Measurements from ENCODE around the gene SPEM1. TPM values are rescaled to one million over a fixed set of nuclear protein-coding genes. Genes with fewer than 3 reads are reported as not detected.

Gene SPEM1
- total and polyA plus RNA-seq, 2 of the 13 experiments (the other 11 are each of a cell fraction or from before 2014, with no cell fraction given) = not detected

DNA sequence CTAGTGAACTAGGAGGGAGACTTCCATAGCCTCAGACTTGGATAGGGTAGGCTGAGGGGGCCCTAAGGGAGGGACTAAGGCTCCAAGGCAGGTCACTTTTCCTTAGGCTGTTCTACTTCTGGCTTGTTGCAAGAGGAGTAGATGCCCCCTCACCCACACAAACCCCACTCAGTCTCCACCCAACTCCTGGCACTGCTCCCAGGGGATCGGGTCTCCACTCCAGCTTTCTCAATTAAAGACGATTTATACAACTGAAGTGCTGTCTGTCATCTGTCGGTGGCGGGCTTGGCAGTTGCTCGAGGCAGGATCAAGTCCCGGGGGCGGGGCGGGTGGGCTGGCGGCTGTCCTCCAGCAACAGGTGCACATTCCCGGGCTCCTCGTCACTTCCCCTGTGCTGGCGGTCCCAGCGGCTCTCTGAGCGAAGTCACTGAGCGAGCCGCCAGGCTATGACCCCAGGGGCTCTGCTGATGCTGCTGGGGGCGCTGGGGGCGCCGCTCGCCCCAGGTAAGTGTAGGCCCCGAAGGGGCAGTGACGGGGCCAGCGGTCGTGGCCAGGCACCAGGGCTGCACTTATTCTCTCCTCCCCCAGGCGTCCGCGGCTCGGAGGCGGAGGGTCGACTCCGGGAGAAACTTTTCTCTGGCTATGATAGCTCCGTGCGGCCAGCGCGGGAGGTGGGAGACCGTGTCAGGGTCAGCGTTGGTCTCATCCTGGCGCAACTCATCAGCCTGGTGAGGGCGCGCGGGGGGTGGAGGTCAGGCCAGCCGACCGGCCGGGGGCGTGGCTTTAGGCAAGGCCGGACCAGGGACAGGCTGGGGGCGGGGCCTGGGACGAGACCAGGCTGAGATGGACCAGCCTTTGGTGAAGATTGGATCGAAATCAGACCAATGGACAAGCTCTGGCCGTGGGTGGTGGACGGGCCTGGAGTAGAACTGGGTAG lies 24.8 kb downstream of the SPEM1 start, which contains the start of gene CHRNB1 (continued):
- TF ChIP-seq ZNF790 (CRISPR knock-in tag; IDR thresholded peaks at IDR 0.05; ENCODE audit: borderline replicate concordance) (no peak), PITX1 (CRISPR knock-in tag; IDR thresholded peaks at IDR 0.05) (0 out of 2 replicates have a peak, but pooled peaks have one; percentile 9), GZF1 (CRISPR knock-in tag; IDR thresholded peaks at IDR 0.05) (no peak; the same call in 1 of the 2 replicates), GTF2F1 (IDR thresholded peaks at IDR 0.05; ENCODE audit: low read length) (no peak), JDP2 (CRISPR knock-in tag; IDR thresholded peaks at IDR 0.05; ENCODE audit: borderline replicate concordance) (no peak; the same call in 1 of the 2 replicates), NFKBIZ (CRISPR knock-in tag; IDR thresholded peaks at IDR 0.05) (no peak), ZNF577 (CRISPR knock-in tag; IDR thresholded peaks at IDR 0.05; ENCODE audit: borderline replicate concordance, low read depth) (no peak), BHLHE40 (IDR thresholded peaks at IDR 0.05; ENCODE audit: low read length) (no peak), TCF7L2 (IDR thresholded peaks at IDR 0.05; ENCODE audit: low read depth, low read length) (no peak), ZNF773 (CRISPR knock-in tag; IDR thresholded peaks at IDR 0.05; ENCODE audit: borderline replicate concordance) (no peak), SRY (CRISPR knock-in tag; IDR thresholded peaks at IDR 0.05) (0 out of 2 replicates have a peak, but pooled peaks have one; percentile 47), ZNF570 (CRISPR knock-in tag; IDR thresholded peaks at IDR 0.05; ENCODE audit: borderline replicate concordance) (no peak)
- TF ChIP-seq, protein P1, sequence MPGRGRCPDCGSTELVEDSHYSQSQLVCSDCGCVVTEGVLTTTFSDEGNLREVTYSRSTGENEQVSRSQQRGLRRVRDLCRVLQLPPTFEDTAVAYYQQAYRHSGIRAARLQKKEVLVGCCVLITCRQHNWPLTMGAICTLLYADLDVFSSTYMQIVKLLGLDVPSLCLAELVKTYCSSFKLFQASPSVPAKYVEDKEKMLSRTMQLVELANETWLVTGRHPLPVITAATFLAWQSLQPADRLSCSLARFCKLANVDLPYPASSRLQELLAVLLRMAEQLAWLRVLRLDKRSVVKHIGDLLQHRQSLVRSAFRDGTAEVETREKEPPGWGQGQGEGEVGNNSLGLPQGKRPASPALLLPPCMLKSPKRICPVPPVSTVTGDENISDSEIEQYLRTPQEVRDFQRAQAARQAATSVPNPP (CRISPR knock-in tag; IDR thresholded peaks at IDR 0.05) = no peak
- TF ChIP-seq, protein P2, sequence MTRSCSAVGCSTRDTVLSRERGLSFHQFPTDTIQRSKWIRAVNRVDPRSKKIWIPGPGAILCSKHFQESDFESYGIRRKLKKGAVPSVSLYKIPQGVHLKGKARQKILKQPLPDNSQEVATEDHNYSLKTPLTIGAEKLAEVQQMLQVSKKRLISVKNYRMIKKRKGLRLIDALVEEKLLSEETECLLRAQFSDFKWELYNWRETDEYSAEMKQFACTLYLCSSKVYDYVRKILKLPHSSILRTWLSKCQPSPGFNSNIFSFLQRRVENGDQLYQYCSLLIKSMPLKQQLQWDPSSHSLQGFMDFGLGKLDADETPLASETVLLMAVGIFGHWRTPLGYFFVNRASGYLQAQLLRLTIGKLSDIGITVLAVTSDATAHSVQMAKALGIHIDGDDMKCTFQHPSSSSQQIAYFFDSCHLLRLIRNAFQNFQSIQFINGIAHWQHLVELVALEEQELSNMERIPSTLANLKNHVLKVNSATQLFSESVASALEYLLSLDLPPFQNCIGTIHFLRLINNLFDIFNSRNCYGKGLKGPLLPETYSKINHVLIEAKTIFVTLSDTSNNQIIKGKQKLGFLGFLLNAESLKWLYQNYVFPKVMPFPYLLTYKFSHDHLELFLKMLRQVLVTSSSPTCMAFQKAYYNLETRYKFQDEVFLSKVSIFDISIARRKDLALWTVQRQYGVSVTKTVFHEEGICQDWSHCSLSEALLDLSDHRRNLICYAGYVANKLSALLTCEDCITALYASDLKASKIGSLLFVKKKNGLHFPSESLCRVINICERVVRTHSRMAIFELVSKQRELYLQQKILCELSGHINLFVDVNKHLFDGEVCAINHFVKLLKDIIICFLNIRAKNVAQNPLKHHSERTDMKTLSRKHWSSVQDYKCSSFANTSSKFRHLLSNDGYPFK (CRISPR knock-in tag; IDR thresholded peaks at IDR 0.05; ENCODE audit: borderline replicate concordance) = peak; percentile 77; the same call in 1 of the 2 replicates
- TF ChIP-seq, protein P3, sequence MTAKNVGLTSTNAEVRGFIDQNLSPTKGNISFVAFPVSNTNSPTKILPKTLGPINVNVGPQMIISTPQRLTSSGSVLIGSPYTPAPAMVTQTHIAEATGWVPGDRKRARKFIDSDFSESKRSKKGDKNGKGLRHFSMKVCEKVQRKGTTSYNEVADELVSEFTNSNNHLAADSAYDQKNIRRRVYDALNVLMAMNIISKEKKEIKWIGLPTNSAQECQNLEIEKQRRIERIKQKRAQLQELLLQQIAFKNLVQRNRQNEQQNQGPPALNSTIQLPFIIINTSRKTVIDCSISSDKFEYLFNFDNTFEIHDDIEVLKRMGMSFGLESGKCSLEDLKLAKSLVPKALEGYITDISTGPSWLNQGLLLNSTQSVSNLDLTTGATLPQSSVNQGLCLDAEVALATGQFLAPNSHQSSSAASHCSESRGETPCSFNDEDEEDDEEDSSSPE (CRISPR knock-in tag; IDR thresholded peaks at IDR 0.05) = peak; percentile 50; the same call in 1 of the 2 replicates
- TF ChIP-seq, protein P4, sequence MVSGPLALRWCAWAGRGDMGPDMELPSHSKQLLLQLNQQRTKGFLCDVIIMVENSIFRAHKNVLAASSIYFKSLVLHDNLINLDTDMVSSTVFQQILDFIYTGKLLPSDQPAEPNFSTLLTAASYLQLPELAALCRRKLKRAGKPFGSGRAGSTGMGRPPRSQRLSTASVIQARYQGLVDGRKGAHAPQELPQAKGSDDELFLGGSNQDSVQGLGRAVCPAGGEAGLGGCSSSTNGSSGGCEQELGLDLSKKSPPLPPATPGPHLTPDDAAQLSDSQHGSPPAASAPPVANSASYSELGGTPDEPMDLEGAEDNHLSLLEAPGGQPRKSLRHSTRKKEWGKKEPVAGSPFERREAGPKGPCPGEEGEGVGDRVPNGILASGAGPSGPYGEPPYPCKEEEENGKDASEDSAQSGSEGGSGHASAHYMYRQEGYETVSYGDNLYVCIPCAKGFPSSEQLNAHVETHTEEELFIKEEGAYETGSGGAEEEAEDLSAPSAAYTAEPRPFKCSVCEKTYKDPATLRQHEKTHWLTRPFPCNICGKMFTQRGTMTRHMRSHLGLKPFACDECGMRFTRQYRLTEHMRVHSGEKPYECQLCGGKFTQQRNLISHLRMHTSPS (CRISPR knock-in tag; IDR thresholded peaks at IDR 0.05; ENCODE audit: low read depth) = peak; percentile 73; the same call in 1 of the 2 replicates
- TF ChIP-seq, protein P5, sequence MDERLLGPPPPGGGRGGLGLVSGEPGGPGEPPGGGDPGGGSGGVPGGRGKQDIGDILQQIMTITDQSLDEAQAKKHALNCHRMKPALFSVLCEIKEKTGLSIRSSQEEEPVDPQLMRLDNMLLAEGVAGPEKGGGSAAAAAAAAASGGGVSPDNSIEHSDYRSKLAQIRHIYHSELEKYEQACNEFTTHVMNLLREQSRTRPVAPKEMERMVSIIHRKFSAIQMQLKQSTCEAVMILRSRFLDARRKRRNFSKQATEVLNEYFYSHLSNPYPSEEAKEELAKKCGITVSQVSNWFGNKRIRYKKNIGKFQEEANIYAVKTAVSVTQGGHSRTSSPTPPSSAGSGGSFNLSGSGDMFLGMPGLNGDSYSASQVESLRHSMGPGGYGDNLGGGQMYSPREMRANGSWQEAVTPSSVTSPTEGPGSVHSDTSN (CRISPR knock-in tag; IDR thresholded peaks at IDR 0.05) = no peak
